Measurements from ENCODE around the gene APOC3. TPM values are rescaled to one million over a fixed set of nuclear protein-coding genes. Genes with fewer than 3 reads are reported as not detected.

APOC3 gene
- total RNA-seq, 1 experiment from 2014 or later = not detected

- no peak for DNase-seq
- no peaks in the 10 kb centered on the region for H3K9me3 Mint-ChIP-seq
- no peak overlapping the region for H4K8ac ChIP-seq (replicated peaks; ENCODE audit: insufficient read length, low read depth, low read length)
- no peak overlapping the region for H2BK15ac ChIP-seq (ENCODE audit: low read depth, low read length)
- H2AK5ac ChIP-seq (ENCODE audit: insufficient read length, low read length) = no peak overlapping the region
- no peak overlapping the region for H3K4ac ChIP-seq (ENCODE audit: low read depth, low read length)
- H4K5ac ChIP-seq (ENCODE audit: insufficient read length, low read depth, low read length) = no peak overlapping the region
- no peak overlapping the region for H3K9ac ChIP-seq (ENCODE audit: extremely low read depth, insufficient read length, low read length)
- no peak overlapping the region for H4K91ac ChIP-seq (ENCODE audit: insufficient read length, low read depth, low read length)
- H3T11ph ChIP-seq (ENCODE audit: low read length) = no peak overlapping the region
- no peaks in the 10 kb centered on the region for H3K27me3 Mint-ChIP-seq (ENCODE audit: low read depth)
- TF ChIP-seq, protein P1, sequence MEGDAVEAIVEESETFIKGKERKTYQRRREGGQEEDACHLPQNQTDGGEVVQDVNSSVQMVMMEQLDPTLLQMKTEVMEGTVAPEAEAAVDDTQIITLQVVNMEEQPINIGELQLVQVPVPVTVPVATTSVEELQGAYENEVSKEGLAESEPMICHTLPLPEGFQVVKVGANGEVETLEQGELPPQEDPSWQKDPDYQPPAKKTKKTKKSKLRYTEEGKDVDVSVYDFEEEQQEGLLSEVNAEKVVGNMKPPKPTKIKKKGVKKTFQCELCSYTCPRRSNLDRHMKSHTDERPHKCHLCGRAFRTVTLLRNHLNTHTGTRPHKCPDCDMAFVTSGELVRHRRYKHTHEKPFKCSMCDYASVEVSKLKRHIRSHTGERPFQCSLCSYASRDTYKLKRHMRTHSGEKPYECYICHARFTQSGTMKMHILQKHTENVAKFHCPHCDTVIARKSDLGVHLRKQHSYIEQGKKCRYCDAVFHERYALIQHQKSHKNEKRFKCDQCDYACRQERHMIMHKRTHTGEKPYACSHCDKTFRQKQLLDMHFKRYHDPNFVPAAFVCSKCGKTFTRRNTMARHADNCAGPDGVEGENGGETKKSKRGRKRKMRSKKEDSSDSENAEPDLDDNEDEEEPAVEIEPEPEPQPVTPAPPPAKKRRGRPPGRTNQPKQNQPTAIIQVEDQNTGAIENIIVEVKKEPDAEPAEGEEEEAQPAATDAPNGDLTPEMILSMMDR (conservative IDR thresholded peaks at IDR 0.05) = no peak
- no peaks in the 10 kb centered on the region for H3K27me3 ChIP-seq (ENCODE audit: insufficient read depth, low read length)
- H2AFZ ChIP-seq (ENCODE audit: low read length) = no peak overlapping the region
- H3K18ac ChIP-seq (ENCODE audit: insufficient read length, low read depth, low read length) = no peak overlapping the region
- H3K23ac ChIP-seq (ENCODE audit: insufficient read length, low read depth, low read length) = no peak overlapping the region
- H2BK12ac ChIP-seq (ENCODE audit: insufficient read length, low read depth, low read length) = no peak overlapping the region
- H3K27ac ChIP-seq (ENCODE audit: insufficient read length, low read depth, low read length) = no peak overlapping the region
- H3K9me3 ChIP-seq (ENCODE audit: control insufficient read depth, low read depth, low read length) = no peaks in the 10 kb centered on the region
- H3K23me2 ChIP-seq (ENCODE audit: insufficient read length, low read depth, low read length, poor library complexity, severe bottlenecking) = no peaks in the 10 kb centered on the region
- H3K4me1 ChIP-seq (ENCODE audit: insufficient read depth, low read length) = no peaks in the 10 kb centered on the region
- WGBS (ENCODE audit: extremely low coverage, insufficient read length, low lambda C conversion rate) = no CpG with 5 or more reads among the region's 6 CpGs
- H3K4me1 Mint-ChIP-seq = no peaks in the 10 kb centered on the region
- H3K36me3 Mint-ChIP-seq (ENCODE audit: insufficient read depth in 1 of 3, low read depth in 3 of 3) = peaks cover 18 to 72% (median 67%) of the 10 kb centered on the region in 3 experiments
- no peaks in the 10 kb centered on the region for H3K79me1 ChIP-seq (ENCODE audit: insufficient read depth, low read depth, low read length, poor library complexity, severe bottlenecking)
- H4K20me1 ChIP-seq (ENCODE audit: control insufficient read depth, insufficient read depth, insufficient read length) = no peaks in the 10 kb centered on the region
- no peak overlapping the region; a peak in 1 of 7 replicates for H3K27ac Mint-ChIP-seq
- no peak overlapping the region for H3K14ac ChIP-seq (ENCODE audit: insufficient read depth, low read length)
- no peak overlapping the region for H3K56ac ChIP-seq (ENCODE audit: insufficient read length, low read depth, low read length)
- H3K4me2 ChIP-seq (ENCODE audit: insufficient read depth, insufficient read length, low read length) = no peak overlapping the region
- no peak overlapping the region for H2BK120ac ChIP-seq (ENCODE audit: low read depth, low read length, poor library complexity, severe bottlenecking)
- H2BK5ac ChIP-seq (ENCODE audit: insufficient read length, low read length) = no peak overlapping the region
- no peak overlapping the region for H2BK20ac ChIP-seq (ENCODE audit: low read depth, low read length, poor library complexity, severe bottlenecking)
- H3K79me2 ChIP-seq (ENCODE audit: insufficient read depth, low read length) = no peaks in the 10 kb centered on the region
- no peak overlapping the region for H3K4me3 Mint-ChIP-seq
These were observed 30.6 kb downstream of the APOC3 start for GRCh38 chr11:116860303-116860702.
